Hepatocyte (in vitro differentiated cells): ENCODE results near the gene TMEM161B. TPM values are rescaled to one million over a fixed set of nuclear protein-coding genes. Genes with fewer than 3 reads are reported as not detected.
A peak's percentile ranks its signal among the peaks of the same experiment; 100 is the strongest.

Experiments used
- DNase-seq: peaks from one replicate; pipeline ENCODE4 v3.0.0-alpha.2; 2016; ENCODE audit warnings: low spot score
- H2AFZ ChIP-seq: fragments of 200-600 bp; sonication (generic); 2 replicates; pipeline ENCODE4 v1.6.0; 2016; ENCODE audit warnings: antibody characterized with exemption, mild to moderate bottlenecking
- H3K27ac ChIP-seq: fragments of 200-600 bp; sonication (generic); 2 replicates; pipeline ENCODE4 v1.5.1; 2016; ENCODE audit warnings: mild to moderate bottlenecking
- H3K27me3 ChIP-seq: fragments of 200-600 bp; sonication (generic); 2 replicates; pipeline ENCODE4 v1.6.1; 2016
- H3K36me3 ChIP-seq: fragments of 200-600 bp; sonication (generic); replicated peaks from 2 replicates; pipeline ENCODE4 v1.5.1; 2016; ENCODE audit warnings: low read depth; ENCODE audit not compliant: insufficient read depth
- H3K4me1 ChIP-seq: fragments of 200-600 bp; sonication (generic); 2 replicates; pipeline ENCODE4 v1.5.1; 2016; ENCODE audit warnings: mild to moderate bottlenecking, moderate library complexity; ENCODE audit not compliant: insufficient read depth
- H3K4me2 ChIP-seq: fragments of 200-600 bp; sonication (generic); 2 replicates; pipeline ENCODE4 v1.6.0; 2016
- H3K4me3 ChIP-seq: fragments of 200-600 bp; sonication (generic); 2 replicates; pipeline ENCODE4 v1.5.1; 2016; ENCODE audit warnings: mild to moderate bottlenecking
- H3K79me2 ChIP-seq: fragments of 200-600 bp; sonication (generic); 2 replicates; pipeline ENCODE4 v1.6.0; 2017; ENCODE audit warnings: mild to moderate bottlenecking
- H3K9me2 ChIP-seq: fragments of 200-600 bp; sonication (generic); replicated peaks from 2 replicates; pipeline ENCODE4 v1.6.0; 2017; ENCODE audit warnings: mild to moderate bottlenecking; ENCODE audit not compliant: insufficient read depth
- H3K9me3 ChIP-seq: fragments of 200-600 bp; sonication (generic); 2 replicates; pipeline ENCODE4 v1.5.1; 2016; ENCODE audit warnings: low read depth, mild to moderate bottlenecking
- H4K20me1 ChIP-seq: fragments of 200-600 bp; sonication (generic); 2 replicates; pipeline ENCODE4 v1.6.0; 2016; ENCODE audit warnings: mild to moderate bottlenecking; ENCODE audit not compliant: insufficient read depth, poor library complexity, severe bottlenecking
- EZH2 ChIP-seq: fragments of 200-600 bp; sonication (generic); IDR thresholded peaks from 2 replicates; pipeline ENCODE4 v1.6.1; 2016; ENCODE audit warnings: antibody characterized with exemption, mild to moderate bottlenecking, borderline replicate concordance
- EZH2phosphoT487 ChIP-seq: fragments of 200-600 bp; sonication (generic); IDR thresholded peaks from one replicate; pipeline ENCODE4 v1.6.1; 2018; ENCODE audit warnings: antibody characterized with exemption, mild to moderate bottlenecking, low read depth, moderate library complexity; ENCODE audit not compliant: unreplicated experiment, severe bottlenecking
- WGBS: methylation state at CpG from one replicate; pipeline ENCODE4 v1.1.6; 2016; ENCODE audit warnings: low lambda C conversion rate; ENCODE audit errors: missing lambda C conversion rate; 5-methylcytosine and 5-hydroxymethylcytosine counted together
- polyA plus RNA-seq: library from polyadenylated mRNA; unstranded; fragments of >200 nt; fragmentation: Nextera tagmentation; extraction: Ambion mirVana; gene quantifications from 2 replicates; pipeline ENCODE4 v1.2.1, GENCODE V29; 2016
- total RNA-seq: library from RNA; depleted of rRNA; stranded (reverse); fragments of >200 nt; gene quantifications from 2 replicates; pipeline ENCODE4 v1.2.3, GENCODE V29; 2014
- TF ChIP-seq, protein P1 (sequence below): fragments of 200-600 bp; sonication (generic); IDR thresholded peaks from 2 replicates; pipeline ENCODE4 v1.5.1; 2016; ENCODE audit warnings: antibody characterized with exemption, mild to moderate bottlenecking; ENCODE audit not compliant: poor library complexity

TMEM161B gene
- total and polyA plus RNA-seq, 2 experiments from 2014 or later: 13.9 to 31.7 TPM

DNA sequence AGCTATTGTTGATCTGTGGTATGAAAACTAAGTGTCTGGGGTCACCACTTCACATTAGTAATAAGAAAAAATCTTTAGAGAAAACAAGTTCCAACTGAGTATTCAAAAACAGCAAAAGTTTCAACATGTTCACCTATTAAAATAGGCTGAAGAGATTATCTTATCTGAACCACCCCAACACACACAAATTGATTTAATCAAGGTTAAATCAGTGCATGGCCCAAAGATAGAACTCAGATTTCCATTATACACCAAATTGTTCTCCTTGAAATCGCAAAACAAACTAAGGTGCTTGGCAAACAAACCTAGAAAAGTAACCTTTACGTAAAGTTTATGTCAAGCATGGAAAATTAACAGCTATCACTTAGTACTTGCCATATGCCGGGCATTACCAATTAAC, 61.1 kb downstream of the TMEM161B start:
- Histone ChIP-seq H3K9me3 (no peaks in the 10 kb centered on the region), H3K4me3 (no peak overlapping the region), H3K27me3 (no peaks in the 10 kb centered on the region), H3K36me3 (no peaks in the 10 kb centered on the region), H2AFZ (no peak overlapping the region), H3K27ac (no peak overlapping the region), H3K9me2 (no peaks in the 10 kb centered on the region), H3K4me1 (no peaks in the 10 kb centered on the region), H3K79me2 (no peaks in the 10 kb centered on the region), H3K4me2 (no peak overlapping the region), H4K20me1 (no peaks in the 10 kb centered on the region)
- DNase-seq: no peak
- 93% methylated on average over 3 of the region's 3 CpGs for WGBS
- TF ChIP-seq EZH2phosphoT487: no peak
- TF ChIP-seq, protein P1, sequence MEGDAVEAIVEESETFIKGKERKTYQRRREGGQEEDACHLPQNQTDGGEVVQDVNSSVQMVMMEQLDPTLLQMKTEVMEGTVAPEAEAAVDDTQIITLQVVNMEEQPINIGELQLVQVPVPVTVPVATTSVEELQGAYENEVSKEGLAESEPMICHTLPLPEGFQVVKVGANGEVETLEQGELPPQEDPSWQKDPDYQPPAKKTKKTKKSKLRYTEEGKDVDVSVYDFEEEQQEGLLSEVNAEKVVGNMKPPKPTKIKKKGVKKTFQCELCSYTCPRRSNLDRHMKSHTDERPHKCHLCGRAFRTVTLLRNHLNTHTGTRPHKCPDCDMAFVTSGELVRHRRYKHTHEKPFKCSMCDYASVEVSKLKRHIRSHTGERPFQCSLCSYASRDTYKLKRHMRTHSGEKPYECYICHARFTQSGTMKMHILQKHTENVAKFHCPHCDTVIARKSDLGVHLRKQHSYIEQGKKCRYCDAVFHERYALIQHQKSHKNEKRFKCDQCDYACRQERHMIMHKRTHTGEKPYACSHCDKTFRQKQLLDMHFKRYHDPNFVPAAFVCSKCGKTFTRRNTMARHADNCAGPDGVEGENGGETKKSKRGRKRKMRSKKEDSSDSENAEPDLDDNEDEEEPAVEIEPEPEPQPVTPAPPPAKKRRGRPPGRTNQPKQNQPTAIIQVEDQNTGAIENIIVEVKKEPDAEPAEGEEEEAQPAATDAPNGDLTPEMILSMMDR: no peak
- no peak for TF ChIP-seq EZH2

DNA sequence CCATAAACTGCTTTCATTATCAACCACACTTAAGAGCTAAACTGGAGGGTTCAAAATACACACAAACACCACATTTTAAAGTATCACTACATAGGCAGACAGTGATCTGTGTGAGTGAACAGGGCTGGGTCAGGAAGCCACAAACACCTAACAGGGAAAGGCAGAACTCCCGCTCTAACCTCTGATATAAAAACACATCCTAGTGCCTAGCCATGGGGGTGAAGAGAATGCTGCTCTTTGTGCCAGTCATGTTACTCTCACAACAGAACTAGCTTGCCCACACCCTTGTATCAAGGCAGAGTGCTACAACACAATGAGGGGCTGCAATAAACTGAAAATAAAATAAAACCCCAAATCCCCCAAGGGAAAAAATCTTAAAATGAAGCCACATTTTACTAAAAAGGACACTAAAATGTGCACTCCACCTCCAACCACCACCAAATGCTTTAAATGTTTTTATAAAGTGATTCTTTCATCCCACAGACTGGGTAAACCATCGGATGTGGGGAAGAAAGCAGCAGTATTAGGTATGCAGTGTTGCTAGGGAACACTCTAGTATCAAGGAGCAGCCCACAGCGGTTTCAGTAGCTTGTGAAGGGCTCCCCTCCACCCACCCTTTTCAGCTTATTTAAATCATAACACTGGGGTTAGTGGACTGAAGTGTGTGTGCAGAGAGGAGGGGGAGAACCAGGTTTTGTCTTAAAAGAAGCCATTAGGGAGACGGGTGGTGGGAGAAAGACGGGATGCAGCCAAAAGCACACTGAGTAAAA, 64.5 kb downstream of the TMEM161B start:
- Histone ChIP-seq H3K27me3 (no peaks in the 10 kb centered on the region), H3K9me2 (no peaks in the 10 kb centered on the region), H3K4me1 (no peaks in the 10 kb centered on the region), H3K4me3 (no peak overlapping the region), H3K27ac (no peak overlapping the region), H3K4me2 (no peak overlapping the region), H3K36me3 (no peaks in the 10 kb centered on the region), H3K9me3 (no peaks in the 10 kb centered on the region), H2AFZ (no peak overlapping the region), H4K20me1 (no peaks in the 10 kb centered on the region), H3K79me2 (no peaks in the 10 kb centered on the region)
- no peak for DNase-seq
- TF ChIP-seq, protein P1: no peak
- no peak for TF ChIP-seq EZH2phosphoT487
- no peak for TF ChIP-seq EZH2
- WGBS: 84% methylated on average over 5 of the region's 5 CpGs

DNA sequence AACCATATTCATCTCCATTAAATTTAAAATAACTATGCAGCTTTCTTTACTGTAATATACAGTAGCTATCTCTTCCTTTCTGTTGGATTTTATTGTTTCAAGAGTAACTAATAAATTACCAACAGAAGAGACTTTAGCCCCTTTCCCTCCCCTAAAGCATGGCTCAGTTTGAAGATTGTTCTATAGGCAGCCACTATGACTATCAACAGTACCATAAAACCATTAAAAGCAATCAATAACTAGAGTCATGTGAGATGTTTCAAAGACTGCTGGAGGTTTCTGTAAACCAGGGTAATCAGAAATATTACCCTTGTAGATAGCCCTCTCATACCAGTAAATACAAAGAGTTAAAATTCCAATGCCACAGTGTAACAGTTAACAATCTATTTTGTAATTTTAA, 73.0 kb downstream of the TMEM161B start:
- Histone ChIP-seq H3K79me2 (no peaks in the 10 kb centered on the region), H3K9me2 (no peaks in the 10 kb centered on the region), H3K27me3 (no peaks in the 10 kb centered on the region), H3K4me3 (no peak overlapping the region), H3K4me1 (no peaks in the 10 kb centered on the region), H3K4me2 (no peak overlapping the region), H3K27ac (peak overlapping the region; percentile 25), H4K20me1 (no peaks in the 10 kb centered on the region), H2AFZ (no peak overlapping the region), H3K36me3 (no peaks in the 10 kb centered on the region), H3K9me3 (no peaks in the 10 kb centered on the region)
- DNase-seq: peak; percentile 8
- no peak for TF ChIP-seq EZH2
- no peak for TF ChIP-seq EZH2phosphoT487
- TF ChIP-seq, protein P1: no peak
